H9 (cell line): ENCODE measurements around the gene GLI2. TPM values are rescaled to one million over a fixed set of nuclear protein-coding genes. Genes with fewer than 3 reads are reported as not detected.

Experiments used
- DNase-seq: peaks from one replicate; pipeline ENCODE4 v3.0.0-alpha.2; 2017
- H2AFZ ChIP-seq: one replicate; pipeline ENCODE4 v1.6.1; 2013; ENCODE audit warnings: mild to moderate bottlenecking, low read length, control low read depth, moderate library complexity
- H2AK5ac ChIP-seq: 2 replicates; pipeline ENCODE4 v1.6.1; 2013; ENCODE audit warnings: low read length, control low read depth, mixed read lengths; ENCODE audit not compliant: insufficient read length
- H2BK120ac ChIP-seq: one replicate; pipeline ENCODE4 v1.6.1; 2013; ENCODE audit warnings: low read depth, mild to moderate bottlenecking, low read length, control low read depth, inconsistent platforms; ENCODE audit not compliant: poor library complexity, severe bottlenecking
- H2BK12ac ChIP-seq: 2 replicates; pipeline ENCODE4 v1.6.1; 2013; ENCODE audit warnings: low read length, control low read depth, mixed read lengths, low read depth; ENCODE audit not compliant: insufficient read length
- H2BK15ac ChIP-seq: 2 replicates; pipeline ENCODE4 v1.6.1; 2013; ENCODE audit warnings: low read depth, low read length, control low read depth
- H2BK20ac ChIP-seq: one replicate; pipeline ENCODE4 v1.6.1; 2013; ENCODE audit warnings: low read depth, mild to moderate bottlenecking, low read length, control low read depth, inconsistent platforms; ENCODE audit not compliant: poor library complexity, severe bottlenecking
- H2BK5ac ChIP-seq: 2 replicates; pipeline ENCODE4 v1.6.1; 2013; ENCODE audit warnings: low read length, control low read depth, mixed read lengths; ENCODE audit not compliant: insufficient read length
- H3K14ac ChIP-seq: 2 replicates; pipeline ENCODE4 v1.6.1; 2013; ENCODE audit warnings: low read length, control low read depth; ENCODE audit not compliant: insufficient read depth
- H3K18ac ChIP-seq: 2 replicates; pipeline ENCODE4 v1.6.1; 2013; ENCODE audit warnings: low read depth, mild to moderate bottlenecking, mixed read lengths, low read length, control low read depth; ENCODE audit not compliant: insufficient read length
- H3K23ac ChIP-seq: 2 replicates; pipeline ENCODE4 v1.6.1; 2013; ENCODE audit warnings: low read length, control low read depth, mixed read lengths, low read depth; ENCODE audit not compliant: insufficient read length
- H3K23me2 ChIP-seq: 2 replicates; pipeline ENCODE4 v1.6.1; 2013; ENCODE audit warnings: low read depth, mild to moderate bottlenecking, mixed read lengths, low read length, control low read depth; ENCODE audit not compliant: insufficient read length, poor library complexity, severe bottlenecking
- H3K27ac ChIP-seq: 2 replicates; pipeline ENCODE4 v1.5.1; 2013; ENCODE audit warnings: low read length, control low read depth, mixed read lengths, low read depth; ENCODE audit not compliant: insufficient read length
- H3K27me3 ChIP-seq: 2 replicates; pipeline ENCODE4 v1.6.1; 2013; ENCODE audit warnings: low read length, control low read depth, inconsistent platforms; ENCODE audit not compliant: insufficient read depth
- H3K4ac ChIP-seq: 2 replicates; pipeline ENCODE4 v1.6.1; 2013; ENCODE audit warnings: low read depth, mild to moderate bottlenecking, control low read depth, inconsistent platforms, low read length, moderate library complexity
- H3K4me1 ChIP-seq: 2 replicates; pipeline ENCODE4 v1.6.1; 2013; ENCODE audit warnings: low read length, control low read depth, inconsistent platforms; ENCODE audit not compliant: insufficient read depth
- H3K4me2 ChIP-seq: 2 replicates; pipeline ENCODE4 v1.6.1; 2013; ENCODE audit warnings: low read length, control low read depth, mixed read lengths; ENCODE audit not compliant: insufficient read length, insufficient read depth
- H3K56ac ChIP-seq: 2 replicates; pipeline ENCODE4 v1.6.1; 2013; ENCODE audit warnings: low read depth, mild to moderate bottlenecking, mixed read lengths, low read length, control low read depth; ENCODE audit not compliant: insufficient read length
- H3K79me1 ChIP-seq: 2 replicates; pipeline ENCODE4 v1.6.1; 2013; ENCODE audit warnings: low read depth, mild to moderate bottlenecking, moderate library complexity, low read length, control low read depth, inconsistent platforms; ENCODE audit not compliant: insufficient read depth, poor library complexity, severe bottlenecking
- H3K79me2 ChIP-seq: 2 replicates; pipeline ENCODE4 v1.6.1; 2013; ENCODE audit warnings: low read length, control low read depth, inconsistent platforms; ENCODE audit not compliant: insufficient read depth
- H3K9ac ChIP-seq: 2 replicates; pipeline ENCODE4 v1.6.1; 2013; ENCODE audit warnings: low read length, control low read depth, mixed read lengths; ENCODE audit not compliant: insufficient read length; ENCODE audit errors: extremely low read depth
- H3K9me3 ChIP-seq: one replicate; pipeline ENCODE4 v1.6.1; 2013; ENCODE audit warnings: low read depth, low read length, inconsistent platforms; ENCODE audit not compliant: control insufficient read depth
- H3T11ph ChIP-seq: one replicate; pipeline ENCODE4 v1.6.1; 2013; ENCODE audit warnings: mild to moderate bottlenecking, low read length, control low read depth, inconsistent platforms
- H4K20me1 ChIP-seq: one replicate; pipeline ENCODE4 v1.6.1; 2013; ENCODE audit not compliant: control insufficient read depth, insufficient read length, insufficient read depth
- H4K5ac ChIP-seq: 2 replicates; pipeline ENCODE4 v1.6.1; 2013; ENCODE audit warnings: low read depth, mild to moderate bottlenecking, mixed read lengths, low read length, control low read depth; ENCODE audit not compliant: insufficient read length
- H4K8ac ChIP-seq: replicated peaks from 2 replicates; pipeline ENCODE4 v1.6.1; 2013; ENCODE audit warnings: low read length, control low read depth, mixed read lengths, low read depth; ENCODE audit not compliant: insufficient read length
- H4K91ac ChIP-seq: 2 replicates; pipeline ENCODE4 v1.6.1; 2013; ENCODE audit warnings: low read depth, mild to moderate bottlenecking, moderate library complexity, mixed read lengths, low read length, control low read depth; ENCODE audit not compliant: insufficient read length
- H3K27ac Mint-ChIP-seq, 3 experiments: 2 replicates in 2 of 3; 3 replicates in 1 of 3; pipeline ENCODE4 v1.8.0; 2020 to 2021; ENCODE audit warnings: mixed read lengths in 3 of 3, mild to moderate bottlenecking in 1 of 3, moderate library complexity in 1 of 3
- H3K27me3 Mint-ChIP-seq: 2 replicates; pipeline ENCODE4 v1.8.0; 2021; ENCODE audit warnings: low read depth, mild to moderate bottlenecking, moderate library complexity, mixed read lengths
- H3K36me3 Mint-ChIP-seq, 3 experiments: 2 replicates in 2 of 3; 3 replicates in 1 of 3; pipeline ENCODE4 v1.8.0; 2020 to 2021; ENCODE audit warnings: low read depth in 3 of 3, mixed read lengths in 3 of 3; ENCODE audit not compliant: insufficient read depth in 1 of 3
- H3K4me1 Mint-ChIP-seq, 2 experiments: 2 replicates each; pipeline ENCODE4 v1.8.0; 2020; ENCODE audit warnings: mixed read lengths in 2 of 2
- H3K4me3 Mint-ChIP-seq, 2 experiments: 2 replicates in 1 of 2; 3 replicates in 1 of 2; pipeline ENCODE4 v1.8.0; 2020 to 2021; ENCODE audit warnings: mild to moderate bottlenecking in 2 of 2, mixed read lengths in 2 of 2, moderate library complexity in 1 of 2
- H3K9me3 Mint-ChIP-seq, 2 experiments: 2 replicates in 1 of 2; 3 replicates in 1 of 2; pipeline ENCODE4 v1.8.0; 2020; ENCODE audit warnings: mild to moderate bottlenecking in 2 of 2, mixed read lengths in 2 of 2, moderate library complexity in 1 of 2
- WGBS: extraction: QIAGEN DNeasy Blood & Tissue Kit; methylation state at CpG from one replicate; pipeline ENCODE4 v1.1.7; 2013; ENCODE audit warnings: missing lambda C conversion rate, low lambda C conversion rate, mixed read lengths; ENCODE audit not compliant: insufficient read length; ENCODE audit errors: extremely low coverage; 5-methylcytosine and 5-hydroxymethylcytosine counted together
- total RNA-seq: library from RNA; stranded (reverse); gene quantifications from 2 replicates; pipeline ENCODE4 v1.2.1, GENCODE V29; 2021
- TF ChIP-seq, protein P1 (sequence below): fragments of 200-600 bp; sonication (generic); conservative IDR thresholded peaks from 3 replicates; pipeline ENCODE4 v1.8.0; 2021; ENCODE audit warnings: antibody characterized with exemption, mild to moderate bottlenecking

Gene GLI2
- total RNA-seq, 1 experiment from 2014 or later = 56.7 TPM

GRCh38 chr2:120692691-120693090, 43.0 kb upstream of the GLI2 start:
- Histone ChIP-seq H2BK15ac (no peak overlapping the region), H2BK20ac (no peak overlapping the region), H2BK5ac (no peak overlapping the region), H3K27ac (no peak overlapping the region), H3K23me2 (no peaks in the 10 kb centered on the region), H4K91ac (no peak overlapping the region), H3K4me1 (no peaks in the 10 kb centered on the region; the same call in 1 of the 2 replicates), H4K8ac (no peak overlapping the region), H3K18ac (no peak overlapping the region), H4K5ac (no peak overlapping the region), H2AK5ac (no peak overlapping the region), H3K27me3 (no peaks in the 10 kb centered on the region; the same call in 1 of the 2 replicates), H3K23ac (no peak overlapping the region), H3K4me2 (no peak overlapping the region), H2AFZ (no peak overlapping the region), H3K4ac (no peak overlapping the region), H3K14ac (no peak overlapping the region), H2BK120ac (no peak overlapping the region), H3K9ac (no peak overlapping the region), H3K79me1 (no peaks in the 10 kb centered on the region), H3K79me2 (no peaks in the 10 kb centered on the region), H3T11ph (no peak overlapping the region), H3K56ac (no peak overlapping the region), H3K9me3 (no peaks in the 10 kb centered on the region), H2BK12ac (no peak overlapping the region), H4K20me1 (no peaks in the 10 kb centered on the region)
- DNase-seq = no peak
- H3K4me3 Mint-ChIP-seq = no peak overlapping the region; a peak in 1 of 5 replicates
- TF ChIP-seq, protein P1, sequence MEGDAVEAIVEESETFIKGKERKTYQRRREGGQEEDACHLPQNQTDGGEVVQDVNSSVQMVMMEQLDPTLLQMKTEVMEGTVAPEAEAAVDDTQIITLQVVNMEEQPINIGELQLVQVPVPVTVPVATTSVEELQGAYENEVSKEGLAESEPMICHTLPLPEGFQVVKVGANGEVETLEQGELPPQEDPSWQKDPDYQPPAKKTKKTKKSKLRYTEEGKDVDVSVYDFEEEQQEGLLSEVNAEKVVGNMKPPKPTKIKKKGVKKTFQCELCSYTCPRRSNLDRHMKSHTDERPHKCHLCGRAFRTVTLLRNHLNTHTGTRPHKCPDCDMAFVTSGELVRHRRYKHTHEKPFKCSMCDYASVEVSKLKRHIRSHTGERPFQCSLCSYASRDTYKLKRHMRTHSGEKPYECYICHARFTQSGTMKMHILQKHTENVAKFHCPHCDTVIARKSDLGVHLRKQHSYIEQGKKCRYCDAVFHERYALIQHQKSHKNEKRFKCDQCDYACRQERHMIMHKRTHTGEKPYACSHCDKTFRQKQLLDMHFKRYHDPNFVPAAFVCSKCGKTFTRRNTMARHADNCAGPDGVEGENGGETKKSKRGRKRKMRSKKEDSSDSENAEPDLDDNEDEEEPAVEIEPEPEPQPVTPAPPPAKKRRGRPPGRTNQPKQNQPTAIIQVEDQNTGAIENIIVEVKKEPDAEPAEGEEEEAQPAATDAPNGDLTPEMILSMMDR = no peak
- WGBS = no CpG with 5 or more reads among the region's 6 CpGs
- peaks cover 15 to 24% of the 10 kb centered on the region in 2 experiments for H3K4me1 Mint-ChIP-seq
- peaks cover 92% of the 10 kb centered on the region for H3K27me3 Mint-ChIP-seq
- no peaks in the 10 kb centered on the region for H3K9me3 Mint-ChIP-seq
- peak overlapping the region in 1 of 3 experiments; percentile 88; a peak in 1 of 7 replicates for H3K27ac Mint-ChIP-seq
- no peaks in the 10 kb centered on the region for H3K36me3 Mint-ChIP-seq
